Ishikawa (cell line): ENCODE results near the gene ARHGEF3.
"Not testable (repeated sequence)": the region's sequence is repeated elsewhere in the genome, so short reads cannot be mapped to it uniquely, and the experiment has no call there.

ENCODE experiments used
- EGR1 ChIP-seq: IDR thresholded peaks from 2 replicates; pipeline ENCODE4 v1.6.1; 2012
- RAD21 ChIP-seq: IDR thresholded peaks from 2 replicates; pipeline ENCODE4 v1.6.1; 2012; ENCODE audit warnings: low read depth
- REST ChIP-seq: IDR thresholded peaks from 2 replicates; pipeline ENCODE4 v1.6.1; 2012; ENCODE audit warnings: low read depth, mild to moderate bottlenecking
- TAF1 ChIP-seq: IDR thresholded peaks from 2 replicates; pipeline ENCODE4 v1.6.1; 2012; ENCODE audit warnings: low read depth, mild to moderate bottlenecking

- TF ChIP-seq EGR1, REST, TAF1: not testable (repeated sequence)
- peak; percentile 12; the same call in 1 of the 2 replicates for TF ChIP-seq RAD21
These were observed 94.3 kb downstream of the ARHGEF3 start for GRCh38 chr3:56707412-56707811.
